CD4-positive, alpha-beta T cell treated with Interleukin-2 at 100 ng/mL for 4 hours (primary cell): ENCODE results near the gene CSTPP1.
"Not testable (repeated sequence)": the region's sequence is repeated elsewhere in the genome, so short reads cannot be mapped to it uniquely, and the experiment has no call there.

Experiments
- DNase-seq: peaks from one replicate; pipeline ENCODE4 v3.0.0-alpha.2; 2020; ENCODE audit warnings: low spot score

CSTPP1 gene

DNA sequence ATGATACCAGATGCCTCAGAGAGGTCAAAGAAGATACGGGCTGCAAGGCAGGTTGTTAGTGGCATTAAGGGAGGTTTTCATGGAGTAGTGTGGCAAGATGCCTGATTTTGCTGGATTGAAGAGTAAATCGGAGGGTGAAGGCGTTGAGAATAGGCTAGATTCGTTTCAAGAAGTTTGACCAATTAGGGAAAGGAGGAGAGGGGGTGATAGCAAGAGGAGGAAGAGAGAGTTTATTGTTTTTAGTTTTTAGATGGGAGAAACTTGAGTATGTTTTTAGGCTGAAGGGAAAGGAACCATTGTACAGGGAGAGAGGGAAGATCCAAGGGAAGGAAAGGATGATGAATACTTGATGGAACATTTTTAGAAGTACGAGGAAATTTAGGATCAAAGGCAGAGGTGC is 16.5 kb downstream of the CSTPP1 start:
- DNase-seq, result no peak

- no peak for DNase-seq
Measured at GRCh38 chr11:46958777-46959176, 22.2 kb downstream of the CSTPP1 start.

DNA sequence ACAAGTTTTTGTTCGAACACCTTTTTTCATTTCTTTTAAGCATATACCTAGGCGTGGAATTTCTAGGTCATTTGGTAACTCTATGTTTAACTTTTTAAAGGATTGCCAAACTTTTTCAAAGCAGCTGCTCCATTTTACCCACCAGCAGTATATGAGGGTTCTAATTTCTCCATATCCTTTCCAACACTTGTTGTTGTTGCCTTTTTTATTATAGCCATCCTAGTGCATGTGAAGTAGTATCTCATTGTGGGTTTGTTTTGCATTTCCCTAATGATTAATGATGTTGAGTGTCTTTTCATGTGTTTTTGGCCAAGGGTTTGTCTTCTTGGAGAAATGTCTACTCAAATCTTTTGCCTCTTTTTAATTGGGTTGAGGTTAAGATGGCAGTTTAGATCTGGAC is 24.5 kb downstream of the CSTPP1 start:
- no peak for DNase-seq

- DNase-seq, result not testable (repeated sequence)
Measured at GRCh38 chr11:46961886-46962285, 25.3 kb downstream of the CSTPP1 start.

DNA sequence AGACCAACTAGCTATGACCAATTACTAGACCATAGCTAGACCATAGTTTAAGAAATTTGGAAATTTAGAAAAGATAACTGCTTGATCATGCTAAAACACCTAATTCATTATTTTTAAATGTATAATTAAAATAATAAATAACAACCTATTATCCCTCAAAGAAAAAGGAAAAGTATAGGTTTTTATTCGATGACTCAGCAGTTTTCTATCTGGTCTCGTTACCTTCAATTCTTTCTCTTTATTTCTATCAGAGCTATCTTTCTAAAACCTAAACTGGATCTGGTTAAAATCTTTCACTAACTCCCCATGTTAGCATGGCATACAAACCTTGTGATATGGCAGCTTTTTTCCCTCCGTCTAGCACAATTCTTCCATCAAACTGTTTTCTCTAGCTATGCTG is 27.3 kb downstream of the CSTPP1 start:
- no peak for DNase-seq

GRCh38 chr11:46966773-46967172 is 30.2 kb downstream of the CSTPP1 start:
- no peak for DNase-seq

- DNase-seq, result no peak
Measured at GRCh38 chr11:46967962-46968361, 31.4 kb downstream of the CSTPP1 start.

- DNase-seq, result no peak
Measured at GRCh38 chr11:46969379-46969778, 32.8 kb downstream of the CSTPP1 start.

- DNase-seq, result no peak
Measured at GRCh38 chr11:46970913-46971625, 34.5 kb downstream of the CSTPP1 start.

DNA sequence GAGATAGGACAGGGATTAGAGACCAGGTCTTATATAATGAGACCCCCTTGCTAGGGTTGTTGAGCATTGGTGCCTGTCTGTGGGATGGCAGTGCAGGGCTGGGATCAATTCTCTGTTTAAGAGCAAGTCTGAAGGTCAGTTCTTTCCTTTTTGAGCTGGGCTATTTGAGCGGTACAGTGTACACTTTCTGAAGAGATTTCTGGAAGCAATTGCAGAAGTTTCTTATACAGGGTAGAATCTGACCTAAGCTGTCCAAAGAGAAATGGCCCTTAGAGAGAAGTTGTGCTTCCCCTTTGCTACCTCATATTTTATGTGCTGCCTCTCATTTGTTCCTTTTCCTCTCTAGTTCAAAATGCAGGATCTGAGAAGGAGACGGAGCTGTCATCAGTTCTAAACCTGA is 35.8 kb downstream of the CSTPP1 start:
- DNase-seq, result no peak

DNA sequence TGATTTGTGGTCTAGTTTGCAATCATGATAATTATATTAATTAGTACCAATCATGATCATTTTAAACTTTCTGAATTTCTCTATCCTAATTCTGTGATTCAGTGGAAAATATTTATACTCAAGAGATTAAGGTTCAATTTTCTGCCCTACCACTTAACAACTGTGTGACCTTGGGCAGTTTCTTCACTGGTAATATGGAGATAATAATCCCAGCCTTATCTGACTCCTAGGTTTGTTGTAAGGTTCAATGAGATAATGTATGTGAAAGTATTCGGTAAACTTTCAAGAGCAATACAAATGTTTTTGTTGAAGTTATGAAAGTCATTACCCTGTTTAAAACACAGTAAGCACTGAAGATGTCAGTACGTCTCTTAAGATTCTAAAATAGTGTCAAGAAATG is 36.3 kb downstream of the CSTPP1 start:
- DNase-seq, result no peak

DNA sequence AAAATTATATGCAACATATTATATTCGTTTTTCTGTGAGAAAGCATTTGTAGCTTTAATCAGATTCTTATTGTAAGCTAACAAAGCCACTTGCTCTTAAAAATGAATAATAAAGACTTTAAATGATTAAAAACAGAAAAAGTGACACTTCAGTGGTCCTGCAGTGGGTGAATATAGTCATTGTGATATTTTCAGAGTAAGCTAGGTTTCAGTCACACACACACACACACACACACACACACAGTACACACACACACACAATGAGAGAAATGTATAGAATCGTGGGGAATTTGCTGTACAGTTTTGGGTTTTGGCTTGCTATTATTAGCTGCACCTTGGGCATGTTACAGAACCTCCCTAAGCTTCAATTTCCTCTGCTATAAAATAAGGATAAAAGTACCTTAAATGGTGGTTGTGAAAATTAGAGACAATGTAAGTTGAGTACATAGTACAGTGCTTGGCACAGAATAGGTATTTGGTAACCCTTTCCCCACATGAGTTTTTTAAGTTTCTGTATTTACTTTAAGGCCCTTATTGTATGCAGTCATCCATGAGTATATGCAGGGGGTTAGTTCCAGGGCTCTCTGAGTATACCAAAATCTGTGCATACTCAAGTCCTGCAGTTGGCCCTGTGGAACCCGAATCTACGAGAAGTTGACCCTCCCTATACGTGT is 39.8 kb downstream of the CSTPP1 start:
- DNase-seq, result no peak

DNA sequence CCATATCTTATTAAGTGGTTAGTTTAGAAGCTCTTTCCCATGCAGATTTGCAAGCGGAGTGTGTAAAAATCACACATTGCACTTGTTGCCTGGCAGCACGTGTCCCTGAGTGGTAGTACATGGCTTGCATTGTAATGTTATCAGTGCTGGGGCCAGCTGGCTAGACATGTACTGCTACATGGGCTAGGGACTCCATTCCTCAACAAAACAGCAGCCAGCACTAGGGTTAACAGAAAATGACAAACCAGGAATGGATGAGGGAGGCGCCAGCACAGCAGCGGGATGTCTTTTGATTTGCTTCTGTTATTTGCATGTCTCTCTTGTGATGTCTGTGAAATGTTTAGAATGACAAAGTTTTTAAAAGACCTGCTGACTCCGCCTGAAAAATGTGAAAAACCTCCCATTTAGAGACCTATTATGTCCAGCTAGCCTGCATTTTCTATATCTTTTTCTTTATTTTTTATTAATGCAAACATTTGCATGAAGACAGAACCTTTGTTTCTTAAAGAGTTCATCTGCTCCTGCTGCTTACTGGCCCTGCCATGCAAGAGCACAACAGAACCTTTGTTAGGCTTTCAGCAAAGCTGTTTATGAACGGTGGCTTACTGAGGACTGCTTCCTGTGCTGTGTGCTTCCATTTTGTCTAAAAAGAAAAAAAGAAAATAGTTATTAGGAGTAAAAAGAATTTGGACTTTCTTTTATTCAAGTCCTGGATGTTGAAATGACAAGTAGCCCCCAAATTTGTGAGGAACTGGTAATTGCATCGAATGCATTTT is 40.7 kb downstream of the CSTPP1 start:
- DNase-seq, result no peak

- no peak for DNase-seq
Measured at GRCh38 chr11:46978005-46978491, 41.5 kb downstream of the CSTPP1 start.

GRCh38 chr11:46979358-46979757 is 42.8 kb downstream of the CSTPP1 start:
- no peak for DNase-seq

DNA sequence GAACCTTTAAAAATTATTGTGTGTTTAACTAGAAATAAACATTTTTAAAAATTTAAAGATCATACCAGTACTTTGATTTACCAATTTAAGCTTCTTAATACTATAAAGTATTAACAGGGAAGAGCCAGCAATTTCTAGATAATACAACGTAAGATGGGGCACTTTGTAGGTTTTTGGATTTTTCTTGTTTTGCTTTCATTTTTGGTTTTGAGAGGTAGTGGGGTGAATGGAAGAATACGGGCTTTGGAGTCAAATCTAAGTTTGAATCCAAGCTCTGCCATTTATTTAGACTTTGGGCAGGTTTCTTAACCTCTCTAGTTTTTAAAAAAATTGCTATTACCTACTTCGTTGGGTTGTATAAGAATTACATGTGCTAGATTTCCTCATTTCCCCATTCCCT is 44.9 kb downstream of the CSTPP1 start:
- DNase-seq, result peak; percentile 6

DNA sequence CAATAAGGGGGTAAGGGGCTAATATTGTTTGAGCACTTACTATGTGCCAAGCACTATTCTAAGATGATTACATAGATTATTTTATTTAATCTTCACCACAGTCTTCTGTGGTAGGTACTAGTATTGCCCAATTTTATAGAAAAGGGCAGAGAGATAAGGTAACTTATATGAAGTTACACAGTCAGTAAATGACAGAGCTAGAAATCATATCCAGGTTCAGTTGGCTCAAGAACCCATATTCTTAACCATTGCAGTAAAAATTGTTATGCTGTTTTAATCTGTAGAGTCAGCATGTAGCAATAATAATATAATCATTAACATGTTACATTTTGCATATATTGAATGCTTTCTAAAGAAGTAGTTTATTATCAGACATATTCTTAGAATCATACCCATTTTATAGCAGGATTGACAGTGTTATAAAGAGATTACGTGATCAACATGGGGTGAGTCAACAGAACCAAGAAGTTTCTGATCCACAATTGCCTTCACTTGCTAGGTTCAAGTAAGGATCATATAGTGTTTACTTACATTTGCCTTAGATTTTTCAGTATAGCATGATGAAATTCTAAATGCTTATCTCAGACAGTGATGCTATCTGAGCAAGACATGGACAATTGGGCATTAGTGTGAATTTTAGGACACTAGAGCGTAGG is 46.4 kb downstream of the CSTPP1 start:
- no peak for DNase-seq

GRCh38 chr11:46983598-46983997 is 47.0 kb downstream of the CSTPP1 start:
- no peak for DNase-seq

GRCh38 chr11:46984548-46984947 is 48.0 kb downstream of the CSTPP1 start:
- DNase-seq, result no peak

GRCh38 chr11:46984987-46985386 is 48.4 kb downstream of the CSTPP1 start:
- DNase-seq, result no peak

DNA sequence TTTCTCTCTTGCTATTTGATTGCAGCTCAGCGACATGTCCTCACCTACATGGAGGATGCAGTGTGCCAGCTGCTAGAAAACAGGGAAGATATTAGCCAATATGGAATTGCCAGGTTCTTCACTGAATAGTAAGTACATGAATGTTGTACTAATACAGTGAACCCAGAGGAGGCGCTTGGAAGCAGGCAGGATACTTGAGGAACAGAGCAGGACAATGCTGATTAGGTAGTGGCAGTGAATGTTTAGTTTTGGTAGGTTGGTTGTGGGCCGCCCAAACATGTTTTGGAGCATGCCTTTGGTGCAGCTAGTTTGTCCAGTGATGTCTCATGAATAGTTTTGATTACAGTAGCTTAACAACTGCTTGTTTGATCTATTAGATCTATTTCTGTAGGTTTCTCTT is 50.6 kb downstream of the CSTPP1 start:
- no peak for DNase-seq

- DNase-seq, result not testable (repeated sequence)
Measured at GRCh38 chr11:46989810-46990487, 53.4 kb downstream of the CSTPP1 start.
